Measurements from ENCODE around the gene ZNF771. TPM values are rescaled to one million over a fixed set of nuclear protein-coding genes. Genes with fewer than 3 reads are reported as not detected.
"Not testable (repeated sequence)": the region's sequence is repeated elsewhere in the genome, so short reads cannot be mapped to it uniquely, and the experiment has no call there.

Gene ZNF771
- total RNA-seq, 1 experiment from 2014 or later: 13.5 TPM

DNA sequence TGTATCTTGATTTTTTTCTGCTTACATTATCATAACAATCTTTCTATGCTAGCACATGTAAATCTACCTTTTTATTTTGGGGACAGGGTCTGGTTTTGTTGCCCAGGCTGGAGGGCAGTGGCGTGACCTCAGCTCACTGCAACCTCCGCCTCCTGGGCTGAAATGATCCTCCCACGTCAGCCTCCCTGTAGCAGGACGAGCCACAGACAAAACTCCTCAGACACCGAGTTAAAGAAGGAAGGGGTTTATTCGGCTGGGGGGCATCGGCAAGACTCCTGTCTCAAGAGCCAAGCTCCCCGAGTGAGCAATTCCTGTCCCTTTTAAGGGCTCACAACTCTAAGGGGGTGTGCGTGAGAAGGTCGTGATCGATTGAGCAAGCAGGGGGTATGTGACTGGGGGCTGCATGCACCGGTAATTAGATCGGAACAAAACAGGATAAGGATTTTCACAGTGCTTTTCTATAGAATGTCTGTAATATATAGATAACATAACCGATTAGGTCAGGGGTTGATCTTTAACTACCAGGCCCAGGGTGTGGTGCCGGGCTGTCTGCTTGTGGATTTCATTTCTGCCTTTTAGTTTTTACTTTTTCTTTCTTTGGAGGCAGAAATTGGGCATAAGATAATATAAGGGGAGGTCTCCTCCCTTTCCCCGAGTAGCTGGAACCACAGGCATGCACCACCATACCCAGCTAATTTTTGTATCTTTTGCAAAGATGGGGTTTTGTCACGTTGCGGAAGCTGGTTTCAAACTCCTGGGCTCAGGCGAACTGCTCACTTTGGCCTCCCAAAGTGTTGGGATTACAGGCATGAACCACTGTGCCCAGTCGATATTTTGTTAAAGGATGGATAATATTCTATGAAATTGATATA lies 45.5 kb downstream of the ZNF771 start:
- not testable (repeated sequence) for DNase-seq; H3K4me3 ChIP-seq (ENCODE audit: insufficient read depth, low read depth, low read length); H3K36me3 ChIP-seq (replicated peaks; ENCODE audit: control insufficient read depth, insufficient read depth, low read length); H3K27me3 ChIP-seq (ENCODE audit: control insufficient read depth, insufficient read depth, low read length)

DNA sequence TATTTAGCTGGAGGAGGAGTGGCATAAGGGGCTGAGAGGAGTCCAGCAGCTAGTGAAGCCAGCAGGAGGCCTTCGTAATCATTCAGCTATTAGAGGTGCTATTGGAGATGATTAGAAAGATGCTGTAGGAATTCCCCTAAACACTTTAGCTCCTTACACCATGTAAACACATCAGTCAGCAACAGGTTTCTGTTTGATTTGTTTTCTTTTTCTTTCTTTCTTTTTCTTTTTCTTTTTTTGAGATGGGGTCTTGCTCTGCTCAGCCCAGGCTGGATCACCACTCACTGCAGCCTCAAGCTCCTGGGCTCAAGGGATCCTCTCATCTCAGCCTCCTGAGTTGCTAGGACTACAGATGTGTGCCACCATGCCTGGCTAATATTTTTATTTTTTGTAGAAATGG lies 48.9 kb downstream of the ZNF771 start:
- no peak for DNase-seq
- no peak overlapping the region for H3K4me3 ChIP-seq (ENCODE audit: insufficient read depth, low read depth, low read length)
- no peaks in the 10 kb centered on the region for H3K27me3 ChIP-seq (ENCODE audit: control insufficient read depth, insufficient read depth, low read length)
- H3K36me3 ChIP-seq (replicated peaks; ENCODE audit: control insufficient read depth, insufficient read depth, low read length): no peaks in the 10 kb centered on the region

DNA sequence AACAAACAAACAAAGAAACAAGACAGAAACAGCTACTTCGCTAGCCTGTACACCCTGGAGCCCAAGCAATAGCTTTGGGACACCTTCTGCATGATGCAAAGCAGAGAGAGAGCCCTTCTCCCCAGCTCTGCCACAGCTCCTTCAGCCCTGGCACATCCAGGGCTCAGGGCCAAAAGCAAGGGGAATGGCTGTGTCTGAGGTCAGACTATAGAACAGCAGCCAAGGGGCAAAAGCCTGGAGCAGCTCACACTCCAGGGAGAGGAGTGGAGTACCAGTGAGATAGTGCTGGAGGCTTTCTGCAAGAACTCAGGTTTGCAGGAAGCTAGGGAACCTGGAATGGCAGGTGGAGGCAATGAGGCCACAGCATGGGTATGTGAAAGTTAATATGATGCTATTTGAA lies 49.9 kb downstream of the ZNF771 start:
- Histone ChIP-seq H3K4me3 (ENCODE audit: insufficient read depth, low read depth, low read length) (no peak overlapping the region), H3K27me3 (ENCODE audit: control insufficient read depth, insufficient read depth, low read length) (no peaks in the 10 kb centered on the region), H3K36me3 (replicated peaks; ENCODE audit: control insufficient read depth, insufficient read depth, low read length) (no peaks in the 10 kb centered on the region)
- DNase-seq: no peak

GRCh38 chr16:30457743-30458560 lies 50.5 kb downstream of the ZNF771 start:
- H3K4me3 ChIP-seq (ENCODE audit: insufficient read depth, low read depth, low read length): no peak overlapping the region
- no peaks in the 10 kb centered on the region for H3K36me3 ChIP-seq (replicated peaks; ENCODE audit: control insufficient read depth, insufficient read depth, low read length)
- H3K27me3 ChIP-seq (ENCODE audit: control insufficient read depth, insufficient read depth, low read length): no peaks in the 10 kb centered on the region
- DNase-seq: no peak

GRCh38 chr16:30458561-30459394 lies 51.4 kb downstream of the ZNF771 start:
- DNase-seq: peak; percentile 17

GRCh38 chr16:30459456-30459855 lies 52.0 kb downstream of the ZNF771 start:
- H3K27me3 ChIP-seq (ENCODE audit: control insufficient read depth, insufficient read depth, low read length): no peaks in the 10 kb centered on the region
- DNase-seq: no peak
- H3K4me3 ChIP-seq (ENCODE audit: insufficient read depth, low read depth, low read length): no peak overlapping the region

More at GRCh38 chr16:30458561-30459394, 51.4 kb downstream of the ZNF771 start:
- Histone ChIP-seq H3K36me3 (replicated peaks; ENCODE audit: control insufficient read depth, insufficient read depth, low read length) (no peaks in the 10 kb centered on the region), H3K4me3 (ENCODE audit: insufficient read depth, low read depth, low read length) (no peak overlapping the region), H3K27me3 (ENCODE audit: control insufficient read depth, insufficient read depth, low read length) (no peaks in the 10 kb centered on the region)

DNA sequence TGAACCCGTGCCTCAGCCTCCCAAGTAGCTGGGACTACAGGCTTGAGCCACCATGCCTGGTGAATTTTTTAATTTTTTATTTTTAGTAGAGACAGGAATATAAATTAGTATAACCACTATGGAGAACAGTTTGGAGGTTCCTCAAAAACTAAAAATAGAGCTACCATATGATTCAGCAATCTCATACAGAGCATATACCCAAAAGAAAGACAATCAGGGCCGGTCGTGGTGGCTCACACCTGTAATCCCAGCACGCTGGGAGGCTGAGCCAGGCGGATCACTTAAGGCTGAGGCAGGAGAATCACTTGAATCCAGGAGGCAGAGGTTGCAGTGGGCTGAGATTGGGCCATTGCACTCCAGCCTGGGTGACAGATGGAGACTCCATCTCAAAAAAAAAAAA lies 54.0 kb downstream of the ZNF771 start:
- not testable (repeated sequence) for H3K36me3 ChIP-seq (replicated peaks; ENCODE audit: control insufficient read depth, insufficient read depth, low read length); H3K4me3 ChIP-seq (ENCODE audit: insufficient read depth, low read depth, low read length); H3K27me3 ChIP-seq (ENCODE audit: control insufficient read depth, insufficient read depth, low read length); DNase-seq

More at GRCh38 chr16:30459456-30459855, 52.0 kb downstream of the ZNF771 start:
- H3K36me3 ChIP-seq (replicated peaks; ENCODE audit: control insufficient read depth, insufficient read depth, low read length): no peaks in the 10 kb centered on the region

DNA sequence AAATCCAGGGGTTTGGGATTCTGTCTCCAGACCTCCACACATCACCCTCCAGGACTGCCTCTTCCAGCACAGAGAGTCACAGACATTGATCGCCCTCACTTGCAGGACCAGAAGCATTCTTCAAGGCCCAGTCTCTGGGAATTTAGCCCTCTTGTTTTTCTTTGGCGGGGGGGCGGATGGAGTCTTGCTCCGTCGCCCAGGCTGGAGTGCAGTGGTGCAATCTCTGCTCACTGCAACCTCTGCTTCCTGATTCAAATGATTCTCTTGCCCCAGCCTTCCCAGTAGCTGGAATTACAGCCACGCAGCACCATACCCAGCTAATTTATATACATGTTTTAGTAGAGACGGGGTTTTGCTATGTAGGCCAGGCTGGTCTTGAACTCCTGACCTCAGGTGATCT lies 56.7 kb downstream of the ZNF771 start:
- H3K36me3 ChIP-seq (replicated peaks; ENCODE audit: control insufficient read depth, insufficient read depth, low read length): no peaks in the 10 kb centered on the region
- DNase-seq: no peak

More for the DNA sequence above, 56.7 kb downstream of the ZNF771 start:
- Histone ChIP-seq H3K4me3 (ENCODE audit: insufficient read depth, low read depth, low read length) (no peak overlapping the region), H3K27me3 (ENCODE audit: control insufficient read depth, insufficient read depth, low read length) (no peaks in the 10 kb centered on the region)

Other genes with a start within 250 kb of the ZNF771 start
- gene CORO1A, start 224.0 kb upstream of the ZNF771 start, total RNA-seq (2014; rRNA removed; shearing (Covaris generic)): 5.8 and 5.9 TPM in 2 replicates
- gene BOLA2B, start 213.9 kb upstream of the ZNF771 start, total RNA-seq (2014; rRNA removed; shearing (Covaris generic)): 31.2 and 63.1 TPM in 2 replicates
- gene SLX1A, start 213.7 kb upstream of the ZNF771 start, total RNA-seq (2014; rRNA removed; shearing (Covaris generic)): 81.0 and 83.6 TPM in 2 replicates
- gene SULT1A3, start 208.4 kb upstream of the ZNF771 start, total RNA-seq (2014; rRNA removed; shearing (Covaris generic)): 4.2 and 6.5 TPM in 2 replicates
- gene NPIPB13, start 159.1 kb upstream of the ZNF771 start, total RNA-seq (2014; rRNA removed; shearing (Covaris generic)): 1.0 TPM in 1 of 2 replicates, not detected in the other
- 44.2 and 45.2 TPM in 2 replicates for gene CD2BP2, start 52.3 kb upstream of the ZNF771 start, total RNA-seq (2014; rRNA removed; shearing (Covaris generic))
- gene TBC1D10B, start 37.1 kb upstream of the ZNF771 start, total RNA-seq (2014; rRNA removed; shearing (Covaris generic)): 35.8 and 38.4 TPM in 2 replicates
- 3.4 TPM in 1 of 2 replicates, not detected in the other for gene MYL11, start 32.8 kb upstream of the ZNF771 start, total RNA-seq (2014; rRNA removed; shearing (Covaris generic))
- gene SEPTIN1, start 25.0 kb upstream of the ZNF771 start, total RNA-seq (2014; rRNA removed; shearing (Covaris generic)): 0.18 and 0.80 TPM in 2 replicates
- gene ZNF48, start 12.2 kb upstream of the ZNF771 start, total RNA-seq (2014; rRNA removed; shearing (Covaris generic)): 38.8 and 46.3 TPM in 2 replicates
- 56.4 and 74.2 TPM in 2 replicates for gene DCTPP1, start 22.4 kb downstream of the ZNF771 start, total RNA-seq (2014; rRNA removed; shearing (Covaris generic))
- gene SEPHS2, start 38.3 kb downstream of the ZNF771 start, total RNA-seq (2014; rRNA removed; shearing (Covaris generic)): 8.2 and 9.8 TPM in 2 replicates
- 0.03 and 0.11 TPM in 2 replicates for gene ITGAL, start 65.1 kb downstream of the ZNF771 start, total RNA-seq (2014; rRNA removed; shearing (Covaris generic))
- gene ZNF768, start 119.0 kb downstream of the ZNF771 start, total RNA-seq (2014; rRNA removed; shearing (Covaris generic)): 55.2 and 55.3 TPM in 2 replicates
- gene ZNF747, start 127.3 kb downstream of the ZNF771 start, total RNA-seq (2014; rRNA removed; shearing (Covaris generic)): 14.5 and 16.2 TPM in 2 replicates
- 10.2 and 13.8 TPM in 2 replicates for gene ZNF764, start 150.8 kb downstream of the ZNF771 start, total RNA-seq (2014; rRNA removed; shearing (Covaris generic))
- gene ZNF688, start 164.1 kb downstream of the ZNF771 start, total RNA-seq (2014; rRNA removed; shearing (Covaris generic)): 3.0 and 8.5 TPM in 2 replicates
- gene ZNF785, start 178.1 kb downstream of the ZNF771 start, total RNA-seq (2014; rRNA removed; shearing (Covaris generic)): 2.8 and 8.5 TPM in 2 replicates
- gene ZNF689, start 202.8 kb downstream of the ZNF771 start, total RNA-seq (2014; rRNA removed; shearing (Covaris generic)): 17.3 and 18.7 TPM in 2 replicates
- 4.7 and 4.8 TPM in 2 replicates for gene PRR14, start 243.4 kb downstream of the ZNF771 start, total RNA-seq (2014; rRNA removed; shearing (Covaris generic))

All from H7 (cell line).